ENCODE data around the gene STAB2.

STAB2 gene

GRCh38 chr12:103586791-103587370 lies at the start of gene STAB2:
STAB2 (plus strand) TSS chr12:103587273; CDS start chr12:103587477, 204 bp downstream.
- no peak for DNase-seq

- no peak for DNase-seq
These were observed 48.7 kb upstream of the STAB2 start for GRCh38 chr12:103538397-103538796.

- no peak for DNase-seq
These were observed 46.8 kb upstream of the STAB2 start for GRCh38 chr12:103540319-103540718.

- DNase-seq: no peak
These were observed 45.0 kb upstream of the STAB2 start for GRCh38 chr12:103542078-103542477.

GRCh38 chr12:103546959-103547358 lies 40.1 kb upstream of the STAB2 start:
- no peak for DNase-seq

GRCh38 chr12:103547376-103547775 lies 39.7 kb upstream of the STAB2 start:
- DNase-seq: no peak

- peak; percentile 58 for DNase-seq
These were observed 39.1 kb upstream of the STAB2 start for GRCh38 chr12:103547929-103548328.

GRCh38 chr12:103548622-103549601 lies 38.2 kb upstream of the STAB2 start:
- DNase-seq: peak; percentile 66

GRCh38 chr12:103556890-103557627 lies 30.0 kb upstream of the STAB2 start:
- no peak for DNase-seq

GRCh38 chr12:103557628-103558010 lies 29.5 kb upstream of the STAB2 start:
- DNase-seq: no peak

- DNase-seq: no peak
These were observed 28.2 kb upstream of the STAB2 start for GRCh38 chr12:103558879-103559278.

GRCh38 chr12:103560604-103561101 lies 26.4 kb upstream of the STAB2 start:
- DNase-seq: no peak

GRCh38 chr12:103561174-103561573 lies 25.9 kb upstream of the STAB2 start:
- no peak for DNase-seq

GRCh38 chr12:103566398-103566797 lies 20.7 kb upstream of the STAB2 start:
- no peak for DNase-seq

- no peak for DNase-seq
These were observed 17.8 kb upstream of the STAB2 start for GRCh38 chr12:103569278-103569677.

- DNase-seq: peak; percentile 84
These were observed 15.8 kb upstream of the STAB2 start for GRCh38 chr12:103571286-103571685.

- DNase-seq: no peak
These were observed 14.6 kb upstream of the STAB2 start for GRCh38 chr12:103572312-103573045.

GRCh38 chr12:103573185-103573584 lies 13.9 kb upstream of the STAB2 start:
- DNase-seq: no peak

- DNase-seq: no peak
These were observed 8.1 kb upstream of the STAB2 start for GRCh38 chr12:103578926-103579325.

- no peak for DNase-seq
These were observed 7.0 kb upstream of the STAB2 start for GRCh38 chr12:103580026-103580425.

- no peak for DNase-seq
These were observed 4.1 kb upstream of the STAB2 start for GRCh38 chr12:103583008-103583407.

- DNase-seq: no peak
These were observed 941 bp upstream of the STAB2 start for GRCh38 chr12:103586132-103586531.

GRCh38 chr12:103588680-103589079 lies 1.6 kb downstream of the STAB2 start:
- DNase-seq: no peak

Measured in NCI-H510A (cell line).